ENCODE data around the gene MAPK8.

The MAPK8 gene

DNA sequence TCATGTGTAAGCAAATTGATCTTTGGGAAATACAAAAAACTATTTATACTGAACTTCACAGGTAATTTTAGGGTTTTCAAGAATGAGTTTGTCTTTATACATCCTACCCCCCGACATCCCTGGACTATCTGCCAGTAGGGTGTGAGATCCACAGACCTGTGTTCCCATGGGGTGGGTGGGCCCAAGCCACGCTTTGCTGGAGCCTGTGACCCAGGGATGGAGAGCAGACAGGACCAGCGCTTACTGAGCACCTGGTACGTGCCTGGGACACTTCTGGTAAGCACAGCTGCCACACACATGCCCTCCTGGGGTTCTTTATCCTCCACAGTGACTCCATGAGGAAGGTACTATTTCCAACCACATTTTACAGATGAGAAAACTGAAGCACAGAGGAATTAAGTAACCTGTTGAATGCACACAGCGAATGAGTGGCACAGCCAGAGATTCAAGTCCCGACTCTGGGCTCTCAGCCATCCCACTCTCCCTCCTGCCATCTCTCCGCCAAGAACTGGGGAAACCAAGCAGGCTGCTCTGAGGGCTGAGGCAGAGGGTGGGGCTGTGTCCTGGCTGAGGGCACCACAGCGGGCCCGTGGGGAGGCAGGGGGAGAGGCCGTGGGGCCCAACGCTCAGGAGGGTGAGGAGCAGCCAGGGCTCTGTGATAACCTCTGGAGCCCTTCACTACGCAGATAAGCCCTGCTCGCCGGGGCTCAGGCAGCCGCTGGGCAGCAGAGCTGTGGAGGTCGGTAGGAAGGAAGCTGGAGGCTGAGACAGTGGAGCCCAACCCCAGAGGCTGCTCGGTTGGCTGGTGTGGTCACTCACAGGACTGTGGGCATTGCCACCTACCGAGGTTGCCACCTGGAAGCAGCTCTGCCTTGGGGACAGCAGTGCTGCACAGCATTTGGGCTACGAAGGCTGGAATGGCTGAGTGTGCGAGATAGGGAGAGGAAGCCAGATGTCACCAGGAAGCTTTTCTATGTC is 174.2 kb downstream of the MAPK8 start:
- no peak for DNase-seq

DNA sequence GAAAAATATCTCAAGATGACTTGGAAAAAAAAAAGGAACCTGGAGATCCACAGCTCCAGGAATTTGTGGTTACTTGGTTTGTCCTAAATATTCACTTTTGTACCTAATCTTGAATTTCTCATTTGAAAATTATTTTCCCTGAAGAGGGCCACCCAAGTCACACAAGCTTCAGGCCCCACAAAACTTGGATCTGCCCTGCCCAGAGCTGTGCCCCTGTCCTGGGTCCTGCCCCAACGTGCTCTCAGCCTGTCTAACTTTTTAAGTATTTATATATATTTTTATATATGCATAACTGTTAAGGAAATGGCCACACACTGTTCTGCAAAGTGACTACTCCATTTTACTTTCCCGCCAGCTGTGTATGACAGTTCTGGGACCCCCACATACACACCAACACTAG is 174.9 kb downstream of the MAPK8 start:
- no peak for DNase-seq

DNA sequence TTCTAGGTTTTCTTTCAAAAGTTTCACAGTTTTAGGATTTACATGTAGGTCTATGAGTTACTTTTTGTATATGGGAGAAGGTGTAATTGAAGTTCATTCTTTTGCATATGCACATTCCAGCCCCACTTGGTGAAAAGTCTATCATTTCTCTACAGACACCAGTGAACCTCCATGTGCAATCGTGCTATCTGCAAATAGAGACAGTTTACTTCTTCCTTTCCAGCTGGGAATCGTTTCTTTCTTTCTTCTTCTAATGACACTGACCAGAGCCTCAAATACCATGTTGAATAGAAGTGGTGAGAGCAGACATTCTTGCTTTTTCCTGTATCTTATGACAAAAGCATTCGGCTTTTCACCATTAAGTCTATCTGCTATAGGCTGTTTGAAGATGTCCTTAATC is 175.7 kb downstream of the MAPK8 start:
- DNase-seq = no peak

DNA sequence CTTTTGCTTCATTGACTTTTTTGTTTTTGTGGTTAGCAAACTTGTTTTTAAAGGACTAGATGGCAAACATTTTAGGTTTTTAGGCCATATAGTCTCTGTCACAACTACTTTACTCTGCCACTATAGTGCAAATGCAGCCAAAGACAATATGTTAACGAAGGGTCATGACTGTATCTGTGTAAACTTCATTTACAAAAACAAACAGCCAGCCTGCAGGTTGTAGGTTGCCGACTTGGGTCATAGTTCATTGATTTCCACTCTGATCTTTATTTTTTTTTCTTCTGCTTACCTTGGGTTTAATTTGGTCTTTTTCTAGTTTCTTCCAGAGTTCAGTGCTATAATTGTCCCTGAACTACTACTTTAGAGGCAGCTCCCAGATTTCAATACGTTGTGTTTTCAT is 178.4 kb downstream of the MAPK8 start:
- no peak for DNase-seq

DNA sequence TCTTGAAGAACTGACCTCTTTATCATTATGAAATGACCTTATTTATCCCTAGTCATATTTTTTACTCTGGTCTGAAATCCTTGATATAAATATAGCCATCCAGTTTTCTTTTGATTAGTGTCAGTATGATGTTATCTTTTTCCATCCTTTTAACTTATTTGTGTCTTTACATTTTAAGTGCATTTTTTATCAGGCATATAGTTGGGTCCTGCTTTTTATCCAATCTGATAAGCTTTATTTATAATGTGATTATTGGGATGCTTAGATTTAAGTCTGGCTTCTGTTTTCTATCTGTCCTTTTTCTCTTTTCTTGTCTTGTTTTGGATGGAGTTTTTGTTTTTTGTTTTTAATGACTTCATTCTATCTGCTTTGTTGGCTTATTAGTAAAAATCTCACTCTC is 179.2 kb downstream of the MAPK8 start:
- no peak for DNase-seq

DNA sequence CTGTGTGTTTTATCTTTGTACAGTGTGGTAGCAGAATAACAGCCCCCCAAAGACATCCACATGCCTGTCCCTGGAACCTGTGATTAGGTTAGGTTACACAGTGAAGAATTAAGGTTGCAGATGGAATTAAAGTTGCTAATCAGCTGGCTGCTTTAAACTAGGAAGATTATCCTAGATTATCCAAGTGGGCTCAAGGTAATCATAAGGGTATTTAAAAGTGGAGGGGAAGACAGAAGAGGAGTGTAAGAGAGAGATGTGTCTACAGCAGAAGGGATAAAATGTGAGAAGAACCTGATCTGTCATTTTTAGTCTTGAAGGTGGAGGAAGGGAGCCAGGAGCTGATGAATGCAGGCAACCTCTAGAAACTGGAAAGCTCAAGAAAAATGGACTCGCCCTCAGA is 180.8 kb downstream of the MAPK8 start:
- DNase-seq = no peak
